MM.1S (cell line): ENCODE results near the gene REXO4.

Source experiments
- EZH2phosphoT487 ChIP-seq: fragments of 300-600 bp; sonication (generic); IDR thresholded peaks from 2 replicates; pipeline ENCODE4 v1.6.1; 2018; ENCODE audit warnings: antibody characterized with exemption, low read length
- TF ChIP-seq, protein P1 (sequence below): fragments of 300-600 bp; sonication (generic); IDR thresholded peaks from 2 replicates; pipeline ENCODE4 v1.5.1; 2016; ENCODE audit warnings: antibody characterized with exemption, low read length, mixed read lengths

GRCh38 chr9:133401588-133401987, 16.2 kb downstream of the REXO4 start:
- TF ChIP-seq, protein P1, sequence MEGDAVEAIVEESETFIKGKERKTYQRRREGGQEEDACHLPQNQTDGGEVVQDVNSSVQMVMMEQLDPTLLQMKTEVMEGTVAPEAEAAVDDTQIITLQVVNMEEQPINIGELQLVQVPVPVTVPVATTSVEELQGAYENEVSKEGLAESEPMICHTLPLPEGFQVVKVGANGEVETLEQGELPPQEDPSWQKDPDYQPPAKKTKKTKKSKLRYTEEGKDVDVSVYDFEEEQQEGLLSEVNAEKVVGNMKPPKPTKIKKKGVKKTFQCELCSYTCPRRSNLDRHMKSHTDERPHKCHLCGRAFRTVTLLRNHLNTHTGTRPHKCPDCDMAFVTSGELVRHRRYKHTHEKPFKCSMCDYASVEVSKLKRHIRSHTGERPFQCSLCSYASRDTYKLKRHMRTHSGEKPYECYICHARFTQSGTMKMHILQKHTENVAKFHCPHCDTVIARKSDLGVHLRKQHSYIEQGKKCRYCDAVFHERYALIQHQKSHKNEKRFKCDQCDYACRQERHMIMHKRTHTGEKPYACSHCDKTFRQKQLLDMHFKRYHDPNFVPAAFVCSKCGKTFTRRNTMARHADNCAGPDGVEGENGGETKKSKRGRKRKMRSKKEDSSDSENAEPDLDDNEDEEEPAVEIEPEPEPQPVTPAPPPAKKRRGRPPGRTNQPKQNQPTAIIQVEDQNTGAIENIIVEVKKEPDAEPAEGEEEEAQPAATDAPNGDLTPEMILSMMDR: no peak
- TF ChIP-seq EZH2phosphoT487: no peak
